Cardiac fibroblast (primary cell): ENCODE results near the gene URM1.

Experiments used
- DNase-seq, 2 donors: peaks; one replicate each; pipeline versions ENCODE4 v3.0.0 to v3.0.0-alpha.2; 2010; ENCODE audit warnings: low read depth in 2 of 2
- H3K4me3 ChIP-seq, 2 donors: replicated peaks in 1 of 2; 1 replicate in 1 of 2; 2 replicates in 1 of 2; pipeline ENCODE4 v1.5.1; 2011; ENCODE audit warnings: low read depth in 2 of 2, low read length in 2 of 2, mild to moderate bottlenecking in 2 of 2, moderate library complexity in 1 of 2
- CTCF ChIP-seq: IDR thresholded peaks from one replicate; pipeline ENCODE4 v1.5.1; 2011; ENCODE audit warnings: low read depth, mild to moderate bottlenecking, low read length, inconsistent platforms

URM1 gene

DNA sequence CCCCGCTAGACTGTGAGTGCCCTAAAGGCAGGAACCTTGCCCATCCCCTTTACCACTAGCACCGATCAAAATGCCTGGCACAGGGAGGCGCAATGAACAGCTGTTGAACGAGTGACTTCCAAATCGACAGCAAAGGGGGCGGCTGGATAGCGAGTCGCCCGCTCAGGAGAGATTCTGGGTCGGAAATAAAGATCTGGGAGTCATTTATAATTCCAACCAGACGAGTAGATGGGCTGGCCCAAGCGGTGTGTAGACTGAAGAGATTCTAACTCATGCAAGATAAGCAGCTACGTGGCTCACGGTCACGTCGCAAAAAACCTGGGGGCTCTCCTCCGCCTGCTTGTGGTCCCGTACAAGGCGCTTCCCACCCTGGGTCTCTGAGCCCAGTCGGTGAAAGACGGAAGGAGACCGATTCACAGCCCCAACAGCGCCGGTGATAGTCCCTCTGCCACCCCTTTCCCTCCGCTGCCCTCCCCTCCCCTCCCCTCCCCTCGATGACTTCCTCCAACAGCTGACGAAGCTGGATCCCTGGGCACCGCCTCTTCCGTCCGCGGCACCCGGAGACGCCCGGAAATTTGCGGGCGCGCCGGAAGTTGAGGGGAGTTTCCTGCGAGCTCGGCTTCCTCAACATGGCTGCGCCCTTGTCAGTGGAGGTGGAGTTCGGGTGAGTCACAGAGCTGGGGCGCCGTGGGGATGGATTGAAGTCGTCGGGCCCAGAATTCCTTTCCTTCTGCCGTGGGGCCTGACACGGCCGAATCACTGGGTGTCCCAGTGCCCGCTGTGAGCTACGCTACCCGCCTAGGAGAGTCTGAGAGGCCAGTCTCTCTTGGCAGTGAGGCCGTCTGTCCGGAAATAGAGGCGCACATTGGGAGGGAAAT, at the start of gene URM1:
Gene URM1 (plus strand): TSS at position 623 of the 878 bp plus-strand sequence. CDS start 7 bp downstream, at position 630.
- TF ChIP-seq CTCF: peak; percentile 2
- peak within 1 kb of the TSS; percentile 82 to 97 for H3K4me3 ChIP-seq
- DNase-seq: peak; percentile 96 to 97

- no peak for TF ChIP-seq CTCF
- peak overlapping the region; percentile 91 for H3K4me3 ChIP-seq
- no peak for DNase-seq
Observed at GRCh38 chr9:128321879-128322403, 49.2 kb upstream of the URM1 start.

- H3K4me3 ChIP-seq: peak within 1 kb of the TSS; percentile 91
- DNase-seq: peak; percentile 95 to 97
- TF ChIP-seq CTCF: no peak
Observed at GRCh38 chr9:128322404-128323211, 48.6 kb upstream of the URM1 start, which contains the start of the genes COQ4 and TRUB2. COQ4 (plus strand) TSS chr9:128322839; CDS start chr9:128322859, 20 bp downstream. TRUB2 (minus strand) TSS chr9:128322447; CDS start chr9:128322408, 39 bp downstream.

- no peak for TF ChIP-seq CTCF
- DNase-seq: peak in 1 of 2 donors; percentile 34
- H3K4me3 ChIP-seq: peak overlapping the region; percentile 91
Observed at GRCh38 chr9:128323212-128323730, 47.9 kb upstream of the URM1 start.

DNA sequence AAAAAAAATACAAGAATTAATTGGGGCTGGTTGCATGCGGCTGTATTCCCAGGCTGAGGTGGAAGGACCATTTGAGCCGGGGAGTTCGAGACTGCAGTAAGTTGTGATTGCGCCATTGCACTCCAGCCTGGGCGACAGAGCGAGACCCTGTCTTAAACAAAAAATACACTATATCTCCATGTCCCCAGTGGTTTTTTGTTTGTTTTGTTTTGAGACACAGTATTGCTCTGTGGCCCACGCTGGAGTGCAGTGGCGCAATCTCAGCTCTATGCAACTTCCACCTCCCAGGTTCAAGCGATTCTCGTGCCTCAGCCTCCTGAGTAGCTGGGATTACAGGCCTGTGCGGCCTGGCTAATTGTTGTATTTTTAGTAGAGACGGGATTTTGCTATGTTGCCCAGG, 47.4 kb upstream of the URM1 start:
- peak overlapping the region; percentile 91 for H3K4me3 ChIP-seq
- no peak for DNase-seq
- no peak for TF ChIP-seq CTCF

DNA sequence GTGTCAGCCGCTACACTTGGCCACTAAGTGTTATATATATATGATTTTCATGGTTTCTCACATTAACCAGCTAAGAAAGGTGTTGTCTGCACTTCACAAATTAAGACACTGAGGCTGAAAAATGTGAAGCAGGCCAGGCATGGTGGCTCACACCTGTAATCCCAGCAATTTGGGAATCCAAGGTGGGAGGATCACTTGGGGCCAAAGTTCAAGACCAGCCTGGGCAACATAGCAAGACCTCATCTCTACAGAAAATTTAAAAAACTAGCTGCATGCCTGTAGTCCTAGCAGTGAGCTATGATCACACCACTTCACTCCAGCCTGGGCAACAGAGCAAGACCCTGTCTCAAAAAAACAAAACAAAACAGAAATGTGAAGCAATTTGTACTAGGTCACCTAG, 46.8 kb upstream of the URM1 start:
- DNase-seq: no peak
- no peak overlapping the region for H3K4me3 ChIP-seq
- TF ChIP-seq CTCF: no peak
